Hematopoietic multipotent progenitor cell treated with erythropoietin and hydrocortisone succinate and interleukin-3 and kit ligand, for 6 days (in vitro differentiated cells): ENCODE data around the gene DNAH7.

Experiments
- DNase-seq: peaks from one replicate; pipeline ENCODE4 v3.0.0-alpha.2; 2015

DNAH7 gene

DNA sequence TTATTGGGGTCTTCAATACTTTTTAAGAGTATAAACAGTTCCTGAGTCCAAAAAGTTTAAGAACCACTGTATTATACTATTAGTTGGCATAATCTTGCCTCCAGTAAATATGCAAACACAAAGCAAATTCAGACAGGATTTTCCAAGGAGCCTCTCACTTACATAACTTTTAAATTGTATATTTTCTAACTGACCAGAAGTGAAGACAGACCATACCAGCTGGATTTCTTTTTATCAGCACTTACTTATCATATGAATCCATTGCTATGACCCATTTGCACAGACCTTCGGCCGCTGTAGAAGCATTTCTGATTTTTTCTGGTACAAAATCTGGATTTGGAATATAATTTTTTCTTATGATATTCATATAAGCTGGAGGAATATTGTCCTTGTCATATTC is 211.5 kb downstream of the DNAH7 start:
- DNase-seq = no peak

DNA sequence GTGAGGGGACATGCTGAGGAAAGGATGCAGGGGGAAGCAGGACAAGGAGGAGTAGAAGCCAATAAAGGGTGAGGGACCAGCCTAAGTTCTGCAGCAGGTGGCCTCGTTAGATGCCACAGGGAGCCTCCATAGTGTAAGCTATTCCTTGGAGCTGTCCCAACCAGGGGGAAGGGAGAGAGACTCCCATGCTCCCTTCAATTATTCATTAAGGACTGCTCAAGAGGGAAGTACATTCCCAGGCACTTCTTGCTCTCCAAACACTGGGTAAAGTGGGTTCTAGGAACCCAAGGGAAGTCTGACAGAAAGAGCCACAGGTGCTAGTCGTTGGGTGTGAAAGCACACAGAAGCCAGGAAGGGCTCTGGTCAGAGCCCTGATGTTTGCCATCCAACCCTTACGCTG is 217.9 kb downstream of the DNAH7 start:
- no peak for DNase-seq

DNA sequence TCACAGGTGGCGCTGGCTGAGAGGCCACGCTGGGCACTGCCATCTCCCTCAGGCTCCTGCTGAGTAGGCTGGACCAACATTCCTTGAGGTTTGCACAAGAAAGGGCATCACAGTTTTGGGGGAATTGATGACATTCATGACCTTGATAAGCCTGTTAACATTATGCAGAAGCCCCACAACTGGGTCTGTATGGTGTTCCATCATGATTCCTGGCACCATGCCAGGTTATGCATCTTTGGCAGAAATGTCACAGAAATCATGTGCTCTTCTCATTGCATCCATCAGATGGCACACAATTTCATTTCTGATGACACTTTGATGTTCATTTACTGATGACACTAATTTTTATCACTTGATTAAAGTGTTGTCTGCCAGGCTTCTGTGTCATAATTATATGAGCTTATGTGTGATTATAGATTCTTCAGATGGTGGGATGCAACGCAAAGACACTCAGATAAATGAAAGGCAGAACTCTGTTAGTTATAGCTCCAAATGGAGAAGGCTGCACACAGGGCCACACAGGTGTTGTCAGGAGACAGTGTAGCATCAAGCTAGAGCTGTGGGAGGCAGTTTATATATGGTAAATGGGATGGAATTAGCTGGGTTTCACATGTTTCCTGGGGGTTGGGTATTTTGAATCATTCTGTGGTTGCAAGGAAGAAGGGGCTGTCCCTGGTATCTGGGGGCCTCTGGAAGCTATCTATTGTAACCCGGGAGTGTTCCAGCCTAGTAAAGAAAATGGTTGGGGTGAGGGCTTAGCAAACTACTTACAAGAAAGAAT is 220.3 kb downstream of the DNAH7 start:
- DNase-seq = peak; percentile 59

DNA sequence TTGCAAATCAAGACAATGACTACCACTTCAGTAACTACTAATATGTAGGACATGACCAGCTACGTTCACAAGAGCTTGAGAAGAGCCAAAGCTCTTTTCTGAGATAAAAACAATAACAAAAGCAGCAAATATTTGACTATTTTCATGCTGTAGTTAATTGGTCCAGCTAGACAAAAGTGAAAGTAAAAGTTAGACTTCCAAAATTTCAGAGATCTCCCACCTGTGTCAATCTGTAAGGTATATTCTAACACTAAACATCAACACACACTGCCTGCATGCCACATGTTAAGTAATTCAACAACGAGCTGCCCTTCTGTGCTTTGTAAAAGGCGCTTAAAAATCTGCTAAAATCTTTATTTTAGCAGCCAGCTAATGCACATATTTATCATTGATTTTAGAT is 225.7 kb downstream of the DNAH7 start:
- no peak for DNase-seq

DNA sequence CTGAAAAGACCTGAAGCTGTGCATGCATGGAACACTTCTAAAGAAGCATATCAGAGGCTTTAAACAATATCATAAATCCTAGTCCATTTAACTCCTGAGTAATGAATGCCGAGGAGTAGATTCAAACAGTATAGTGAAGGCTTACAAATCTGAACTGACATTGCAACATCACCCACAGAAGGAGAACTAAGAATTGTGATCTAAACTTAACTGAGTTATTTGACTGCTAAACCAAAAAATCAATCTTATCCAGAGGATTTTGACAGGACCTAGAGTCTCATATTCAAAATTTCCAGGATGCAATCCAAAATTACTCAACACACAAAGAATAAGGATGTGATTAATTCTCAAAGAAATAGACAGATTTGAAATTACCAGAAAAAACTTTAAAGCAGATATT is 230.6 kb downstream of the DNAH7 start:
- DNase-seq = no peak

DNA sequence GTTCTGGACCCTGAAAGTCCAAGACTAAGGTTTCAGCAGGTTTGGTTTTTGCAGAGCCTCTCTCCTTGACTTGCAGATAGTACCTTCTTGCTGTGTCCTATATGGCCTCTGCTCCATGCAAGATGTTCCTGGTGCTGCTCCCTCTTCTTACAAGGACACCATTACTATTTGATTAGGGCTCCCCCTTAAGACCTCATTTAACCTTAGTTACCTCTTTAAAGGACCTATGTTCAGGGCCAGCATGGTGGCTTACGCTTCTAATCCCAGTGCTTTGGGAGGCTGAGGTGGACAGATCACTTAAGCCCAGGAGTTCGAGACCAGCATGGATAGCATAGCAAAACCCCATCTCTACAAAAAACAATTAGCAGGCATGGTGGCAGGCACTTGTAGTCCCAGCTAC is 232.6 kb downstream of the DNAH7 start:
- DNase-seq = no peak

DNA sequence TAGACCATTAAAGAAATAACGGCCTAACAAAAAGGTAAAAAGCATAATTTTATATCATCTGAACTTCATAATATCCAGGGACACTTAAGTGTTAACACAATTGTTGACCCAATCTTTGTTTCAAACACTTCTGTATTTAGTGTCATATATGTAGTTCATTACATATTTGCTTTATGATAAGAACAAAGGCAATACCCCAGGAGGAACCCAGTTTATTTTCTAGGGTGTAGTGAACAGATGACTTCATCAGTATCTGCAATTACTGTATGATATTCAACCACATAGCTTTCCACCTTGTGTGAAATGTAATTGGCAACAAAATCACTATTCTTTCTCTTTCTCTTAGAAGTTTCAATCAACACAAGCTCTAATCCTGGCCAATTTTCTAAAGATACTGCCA is 233.8 kb downstream of the DNAH7 start:
- no peak for DNase-seq

DNA sequence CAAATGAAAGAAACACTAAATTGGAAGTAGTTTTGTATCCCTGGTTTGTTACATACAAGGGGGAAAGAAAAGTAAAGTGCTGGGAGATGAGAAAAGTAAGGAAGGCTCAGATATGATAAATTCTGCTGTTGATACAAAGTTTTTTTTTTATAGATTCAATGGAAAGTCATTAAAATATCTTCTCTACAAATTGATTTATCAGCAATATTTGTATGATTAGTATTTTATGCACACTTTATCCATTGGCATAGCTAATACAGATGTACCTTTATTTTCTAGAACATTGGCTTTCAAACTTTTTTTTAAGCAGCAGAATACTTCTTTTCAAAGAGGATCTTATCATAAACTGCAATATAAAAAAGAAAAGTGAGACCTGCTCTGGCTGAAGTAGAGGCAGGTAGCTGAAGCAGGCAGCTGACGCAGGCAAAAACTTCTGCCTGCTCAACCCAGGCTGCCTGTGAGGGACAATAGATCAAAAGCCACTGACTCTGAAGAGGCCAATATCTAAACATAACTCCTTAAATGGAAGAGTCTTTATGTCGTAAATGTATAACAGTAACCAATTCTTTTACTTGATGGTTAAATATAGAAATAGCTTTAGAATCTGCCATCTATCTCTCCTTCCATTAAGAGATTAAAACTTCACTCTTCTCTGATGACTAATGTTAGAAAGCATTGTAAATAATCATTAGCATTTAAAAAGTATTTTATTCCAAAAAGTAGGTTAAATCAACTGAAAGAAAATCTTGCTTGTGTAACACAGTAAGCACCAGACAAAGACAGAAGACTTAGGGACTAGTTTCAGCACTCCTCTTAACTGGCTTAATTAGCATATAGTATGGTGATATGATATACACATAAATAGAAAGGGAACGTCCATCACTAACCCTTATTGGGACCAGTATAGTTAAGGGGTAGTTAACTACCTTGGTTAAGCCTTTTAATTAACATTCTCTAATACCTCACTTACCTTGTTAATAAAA is 237.4 kb downstream of the DNAH7 start:
- no peak for DNase-seq

DNA sequence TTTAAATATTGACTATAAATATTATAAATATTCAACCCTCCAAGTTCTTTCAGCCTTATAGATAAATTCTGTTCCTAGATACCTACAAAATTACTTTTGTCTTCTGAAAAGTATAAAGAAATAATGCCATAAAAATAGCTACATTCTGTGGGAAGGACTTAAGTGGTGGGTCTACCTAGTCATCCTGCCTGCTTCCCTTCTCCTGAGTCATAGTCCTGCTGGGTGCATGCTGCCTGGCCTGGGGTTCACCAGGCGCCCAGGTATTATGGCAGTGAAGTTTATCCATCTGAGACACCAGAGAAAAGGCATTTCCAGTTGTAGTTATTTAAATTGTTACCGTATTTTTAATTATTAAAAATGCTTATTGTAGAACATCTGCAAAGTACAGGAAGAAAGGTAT is 244.2 kb downstream of the DNAH7 start:
- DNase-seq = no peak

DNA sequence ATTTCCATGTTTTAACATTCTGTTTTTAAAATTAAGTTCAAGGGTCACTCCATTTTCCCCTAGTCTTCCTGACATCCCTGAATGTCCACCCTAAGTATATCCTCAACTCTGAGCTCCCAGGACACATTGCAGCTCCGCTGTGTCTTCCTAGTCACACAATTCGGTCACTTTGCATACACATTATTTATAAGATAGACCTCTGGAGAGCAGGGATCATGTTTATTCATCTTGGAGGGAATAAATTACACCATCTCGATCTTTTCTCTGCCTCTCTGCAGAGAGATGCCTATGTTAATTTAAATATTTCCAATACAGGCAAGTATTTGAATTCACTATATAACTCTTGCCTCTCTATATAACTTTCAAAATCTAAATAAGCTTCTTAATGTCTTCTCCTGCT is 245.4 kb downstream of the DNAH7 start:
- DNase-seq = no peak

DNA sequence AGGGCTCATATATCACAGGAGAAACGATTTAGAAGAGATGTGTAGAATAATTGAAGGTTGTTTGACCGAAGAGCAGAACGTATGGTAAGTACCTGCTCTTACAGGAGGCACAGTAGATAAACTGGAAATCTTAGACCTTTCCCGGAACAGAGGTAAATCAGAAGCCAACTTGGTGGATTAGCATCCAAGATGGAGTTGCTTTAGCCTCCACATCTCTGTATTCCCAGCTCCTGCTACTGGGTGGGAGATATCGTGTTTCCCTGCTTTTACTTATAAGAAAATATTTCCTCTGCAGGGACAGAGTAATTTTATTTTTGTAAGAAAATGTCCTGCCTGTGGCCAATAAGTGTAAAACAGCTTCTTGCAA is 247.1 kb downstream of the DNAH7 start:
- no peak for DNase-seq

DNA sequence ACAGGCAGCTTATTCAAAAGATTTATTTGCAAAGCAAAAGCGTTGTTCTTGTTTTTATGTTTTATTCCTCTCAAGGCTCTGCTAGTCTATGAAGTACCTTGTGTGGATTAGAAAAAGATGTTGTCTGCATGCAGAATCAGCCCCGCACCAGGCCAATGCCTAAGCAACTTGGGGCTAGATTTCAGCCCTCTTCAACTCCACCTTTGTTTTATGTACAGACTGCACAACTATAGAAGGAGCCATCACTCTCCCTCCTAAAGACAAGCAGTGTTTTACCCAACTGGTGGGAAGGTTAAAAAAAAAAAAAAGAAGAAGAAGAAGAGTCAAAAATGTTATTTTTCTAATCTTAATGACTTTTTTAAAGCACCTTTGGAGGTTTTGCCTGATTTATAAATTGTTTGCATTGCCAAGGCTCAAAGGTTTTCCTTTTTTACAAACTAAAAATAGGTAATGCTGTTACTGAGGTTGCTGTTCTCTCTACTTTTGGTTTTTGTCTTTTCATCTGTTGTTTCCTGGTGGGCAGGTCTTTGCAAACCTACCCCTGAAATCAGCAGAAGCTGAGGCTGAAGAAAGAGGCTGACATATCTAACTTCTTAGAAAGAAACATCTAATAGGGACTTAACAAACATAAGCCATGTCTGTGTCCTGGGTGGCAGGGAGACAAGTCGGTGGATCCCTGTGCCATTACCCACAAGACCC is 247.6 kb downstream of the DNAH7 start:
- no peak for DNase-seq

DNA sequence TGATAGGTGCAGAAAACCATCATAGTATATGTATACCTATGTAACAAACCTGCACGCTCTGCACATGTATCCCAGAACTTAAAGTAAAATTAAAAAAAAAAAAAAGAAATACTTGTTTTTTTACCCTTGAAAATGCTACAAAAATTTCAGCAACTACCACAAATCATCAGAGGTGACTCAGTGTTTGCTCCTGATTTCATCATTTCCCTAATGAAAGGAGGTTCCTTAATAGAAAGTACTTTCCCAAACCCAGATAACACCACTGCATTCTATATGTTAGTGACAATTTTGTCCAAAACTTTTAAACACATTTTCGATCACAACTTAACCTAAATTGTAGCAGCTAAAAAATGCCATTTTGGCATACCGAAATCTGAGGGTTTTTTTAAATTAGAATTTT is 248.3 kb downstream of the DNAH7 start:
- DNase-seq = no peak

DNA sequence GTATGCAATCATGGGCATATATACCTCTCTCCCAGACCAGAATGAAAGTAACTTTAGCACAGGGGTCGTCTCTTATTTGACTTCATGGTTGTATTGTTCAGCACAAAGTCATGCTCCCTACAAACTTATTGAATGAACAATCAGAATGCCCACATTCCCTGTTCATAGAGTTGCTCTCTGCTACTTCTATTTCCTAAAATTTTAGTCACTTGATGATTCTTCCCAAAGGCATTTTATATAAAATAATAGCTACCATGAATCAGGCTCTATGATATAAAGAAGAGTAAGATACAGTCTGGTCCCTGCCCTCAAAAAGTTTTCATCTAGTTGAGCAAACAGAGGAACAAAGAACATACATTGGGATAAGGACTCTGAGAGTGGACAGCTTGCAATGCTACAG is 249.4 kb downstream of the DNAH7 start:
- DNase-seq = no peak

DNA sequence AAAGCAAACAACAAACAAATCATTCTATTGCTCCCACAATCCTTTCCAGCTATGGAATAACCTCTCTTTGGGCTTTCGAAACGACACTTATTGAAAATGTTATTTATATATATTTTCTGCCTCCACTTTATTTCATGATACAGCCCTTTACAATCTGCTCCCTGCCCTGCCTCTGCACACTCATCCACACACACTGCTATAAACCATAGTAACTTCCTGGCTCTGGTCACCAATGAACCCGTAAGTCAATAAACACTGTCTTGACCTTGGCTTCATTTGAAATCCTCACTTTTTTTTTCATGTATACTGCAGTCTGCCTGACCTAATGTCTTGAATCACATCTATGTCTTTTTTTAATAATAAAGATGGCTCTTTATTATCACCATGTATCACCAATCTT is 250.1 kb downstream of the DNAH7 start:
- DNase-seq = no peak

DNA sequence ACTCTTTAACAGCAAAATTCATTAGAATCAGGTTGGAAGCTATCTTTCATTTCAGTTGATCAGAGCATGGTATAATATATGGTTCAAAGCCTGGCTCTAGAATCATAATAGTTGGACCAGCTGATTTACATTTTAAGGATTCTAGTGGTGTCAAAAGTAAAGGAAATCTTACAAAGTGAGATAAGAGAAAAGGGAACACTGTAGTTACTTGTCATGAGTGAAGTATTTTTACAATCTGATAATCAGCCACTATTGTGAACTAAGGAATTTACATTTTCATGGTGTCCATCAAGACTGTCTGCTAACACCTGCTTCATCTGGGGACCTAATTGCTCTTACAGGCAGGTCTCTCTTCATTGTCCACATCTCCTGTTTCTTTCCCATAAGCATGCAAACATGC is 250.5 kb downstream of the DNAH7 start:
- no peak for DNase-seq

DNA sequence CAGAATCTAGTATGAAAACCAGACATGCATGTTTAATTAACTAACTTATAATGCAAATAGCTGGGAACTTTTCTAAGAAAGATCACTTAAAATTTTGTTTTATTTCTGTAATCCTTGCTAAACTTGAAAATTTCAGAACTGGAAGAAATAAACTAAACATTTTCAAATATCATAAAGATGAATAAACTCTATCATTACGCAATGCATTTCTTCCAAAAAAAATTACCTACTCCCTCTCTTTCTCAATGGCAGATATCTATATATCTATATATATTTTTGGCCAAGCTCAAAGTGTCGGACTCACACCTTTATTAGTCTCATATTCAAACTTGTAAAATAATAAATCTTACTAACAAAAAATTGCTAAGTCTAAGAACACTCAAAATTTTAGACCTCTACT is 253.6 kb downstream of the DNAH7 start:
- no peak for DNase-seq

DNA sequence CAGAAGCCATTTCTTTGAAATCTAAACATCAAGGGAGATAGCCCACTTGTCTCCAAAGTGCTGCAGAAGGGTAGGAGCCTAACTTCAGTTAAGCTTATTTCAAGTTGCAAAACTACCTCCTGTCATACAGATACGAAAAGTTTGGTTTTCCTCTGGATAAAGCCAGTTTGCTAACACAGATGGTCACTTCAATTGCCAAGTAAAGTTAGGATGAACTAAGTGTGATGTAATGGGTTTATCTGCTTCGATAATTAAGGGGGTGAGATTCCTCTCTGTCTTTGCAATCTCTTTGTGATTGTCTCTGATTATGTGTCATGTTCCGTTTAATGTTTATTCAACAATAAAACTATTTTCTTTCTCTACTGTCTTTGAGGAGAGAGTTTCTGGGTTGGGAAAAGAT is 255.2 kb downstream of the DNAH7 start:
- DNase-seq = no peak

DNA sequence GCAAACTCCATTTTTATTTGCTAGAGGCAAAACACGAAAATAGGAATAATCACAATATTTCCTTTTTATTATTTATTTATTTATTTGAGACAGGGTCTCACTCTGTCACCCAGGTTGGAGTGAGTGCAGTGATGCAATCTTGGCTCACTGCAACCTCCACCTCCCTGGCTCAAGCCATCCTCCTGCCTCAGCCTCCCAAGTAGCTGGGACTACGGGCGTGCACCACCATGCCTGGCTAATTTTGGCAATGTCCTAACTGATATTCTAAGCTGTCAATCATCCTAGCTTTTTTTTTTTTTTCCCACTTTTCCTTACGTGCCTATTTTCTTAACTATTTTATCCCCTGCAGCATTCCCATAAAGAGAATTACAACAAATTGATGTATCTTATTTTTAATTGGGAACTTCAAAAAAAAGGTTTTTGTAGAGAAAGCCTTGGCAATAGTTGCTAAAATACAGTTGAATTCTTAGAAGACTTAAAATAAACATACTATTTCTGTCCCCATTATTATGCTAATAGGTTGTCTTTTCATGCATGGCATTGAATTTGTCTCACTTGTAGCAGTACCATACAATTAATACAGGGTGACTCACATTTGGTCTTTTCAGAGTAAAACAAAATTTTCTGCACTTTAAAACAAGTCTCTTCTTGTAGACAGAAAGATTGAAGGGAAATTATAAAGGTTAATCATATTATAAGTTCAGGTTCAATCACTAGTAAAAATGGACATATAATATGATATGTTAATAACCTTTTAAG is 258.1 kb downstream of the DNAH7 start:
- DNase-seq = no peak

DNA sequence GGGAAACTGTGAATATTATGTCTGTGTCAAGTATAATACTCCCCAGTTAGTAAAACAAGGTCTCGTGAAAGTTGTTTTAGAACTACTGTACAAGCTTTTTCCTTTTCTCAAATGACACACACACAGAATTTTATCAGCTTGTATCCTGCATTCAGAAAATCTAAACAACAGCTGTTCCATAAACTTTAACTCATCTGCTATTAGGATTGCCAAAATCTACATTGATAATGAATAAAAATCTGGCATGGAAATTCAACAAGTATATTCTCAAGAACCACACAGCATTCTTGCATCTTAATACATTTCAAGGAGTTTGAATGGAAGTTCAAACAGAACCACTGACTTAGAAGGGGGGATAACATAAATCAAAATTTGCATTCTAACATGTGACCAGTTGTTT is 260.4 kb downstream of the DNAH7 start:
- DNase-seq = no peak

DNA sequence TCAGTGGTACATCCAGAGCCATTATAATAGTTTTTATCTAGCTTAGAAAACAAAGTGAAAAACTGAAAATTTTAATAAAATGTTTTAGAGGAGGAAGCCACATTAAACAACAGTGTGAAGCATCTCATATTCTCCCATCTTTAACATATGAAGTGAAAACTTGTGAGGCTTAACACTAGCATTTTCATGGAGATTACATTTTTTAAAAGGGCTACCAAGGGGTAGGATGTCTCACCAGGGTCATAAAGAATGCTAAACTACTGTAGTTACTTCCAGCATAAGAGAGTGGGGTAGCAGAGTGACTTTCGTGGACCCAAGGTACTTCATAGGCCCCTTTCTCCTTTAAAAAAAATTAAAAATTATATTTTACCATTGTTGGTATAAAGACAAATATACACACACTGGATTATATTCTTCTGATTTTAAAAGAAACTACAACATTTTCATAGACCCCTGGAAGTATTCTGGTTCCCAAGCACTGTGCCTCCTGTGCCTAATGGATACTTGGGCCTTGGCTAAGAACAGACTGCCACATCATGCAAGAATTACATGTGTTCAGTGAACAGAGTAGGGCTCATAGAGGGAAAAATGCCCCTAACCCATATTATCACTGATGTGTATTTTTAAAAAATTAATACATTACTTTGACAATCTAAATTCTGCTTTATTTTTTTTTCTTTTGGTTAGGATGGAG is 263.2 kb downstream of the DNAH7 start:
- no peak for DNase-seq

DNA sequence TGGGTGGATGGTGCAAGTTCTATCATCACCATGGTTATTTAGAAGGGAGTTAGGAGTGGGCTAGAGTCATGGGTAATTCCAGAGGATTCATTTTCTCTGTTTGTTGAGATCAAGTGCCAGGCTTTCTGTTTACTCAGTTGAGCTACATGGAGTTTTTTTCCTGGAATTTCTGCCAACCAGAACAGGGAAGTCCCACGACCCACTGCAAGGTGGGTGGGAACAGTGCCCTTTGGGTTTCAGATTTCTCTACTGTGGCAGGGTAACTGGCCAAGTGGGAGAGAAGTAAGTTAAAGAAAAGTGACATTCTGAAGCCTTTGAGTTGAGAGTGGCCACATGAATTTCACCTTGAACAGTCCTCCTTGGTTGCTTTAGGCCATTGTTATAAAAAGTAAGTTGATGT is 272.8 kb downstream of the DNAH7 start:
- no peak for DNase-seq
